Karpas-422 (cell line): Measurements from ENCODE around the gene UBASH3B. TPM values are rescaled to one million over a fixed set of nuclear protein-coding genes. Genes with fewer than 3 reads are reported as not detected.

Experiments used
- DNase-seq: peaks from one replicate; pipeline ENCODE4 v3.0.0-alpha.2; 2015
- H2AFZ ChIP-seq: fragments of 200-600 bp; sonication (generic); 2 replicates; pipeline ENCODE4 v1.6.1; 2014; ENCODE audit warnings: antibody characterized with exemption, low read length, mixed read lengths
- H3K27ac ChIP-seq: fragments of 200-600 bp; sonication (generic); 2 replicates; pipeline ENCODE4 v1.5.1; 2014; ENCODE audit warnings: mild to moderate bottlenecking, low read length, moderate library complexity
- H3K27me3 ChIP-seq: fragments of 200-600 bp; sonication (generic); 2 replicates; pipeline ENCODE4 v1.6.1; 2014; ENCODE audit warnings: low read length, mixed read lengths
- H3K36me3 ChIP-seq: fragments of 200-600 bp; sonication (generic); 2 replicates; pipeline ENCODE4 v1.6.1; 2014; ENCODE audit warnings: low read length, mixed read lengths; ENCODE audit not compliant: insufficient read depth
- H3K4me1 ChIP-seq: fragments of 200-600 bp; sonication (generic); 2 replicates; pipeline ENCODE4 v1.6.1; 2014; ENCODE audit warnings: mild to moderate bottlenecking, low read length, mixed read lengths
- H3K4me2 ChIP-seq: fragments of 200-600 bp; sonication (generic); 2 replicates; pipeline ENCODE4 v1.6.1; 2014; ENCODE audit warnings: low read length, low read depth, mild to moderate bottlenecking; ENCODE audit not compliant: poor library complexity, severe bottlenecking
- H3K4me3 ChIP-seq: fragments of 200-600 bp; sonication (generic); 2 replicates; pipeline ENCODE4 v1.5.1; 2014; ENCODE audit warnings: mild to moderate bottlenecking, antibody characterized with exemption, low read length, mixed read lengths
- H3K79me2 ChIP-seq: fragments of 200-600 bp; sonication (generic); 2 replicates; pipeline ENCODE4 v1.6.1; 2014; ENCODE audit warnings: mild to moderate bottlenecking, low read length, mixed read lengths
- H3K9ac ChIP-seq: fragments of 200-600 bp; sonication (generic); 2 replicates; pipeline ENCODE4 v1.6.0; 2014; ENCODE audit warnings: low read length
- H3K9me2 ChIP-seq: fragments of 200-600 bp; sonication (generic), shearing (Covaris generic); replicated peaks from 2 replicates; pipeline ENCODE4 v1.6.0; 2014; ENCODE audit warnings: mild to moderate bottlenecking, low read length, moderate library complexity; ENCODE audit not compliant: insufficient read depth
- H3K9me3 ChIP-seq: fragments of 300-700, 200-600 bp; sonication (generic); 2 replicates; pipeline ENCODE4 v1.6.1; 2014; ENCODE audit warnings: low read length, mixed read lengths
- H4K20me1 ChIP-seq: fragments of 200-600 bp; sonication (generic); 2 replicates; pipeline ENCODE4 v1.6.1; 2014; ENCODE audit warnings: mild to moderate bottlenecking, antibody characterized with exemption, low read length, low read depth; ENCODE audit not compliant: insufficient read depth
- total RNA-seq: library from RNA; depleted of rRNA; stranded (reverse); fragments of >200 nt; shearing (Covaris generic); gene quantifications from 2 replicates; pipeline ENCODE4 v1.2.3, GENCODE V29; 2014; ENCODE audit warnings: low replicate concordance

Gene UBASH3B
- total RNA-seq, 1 experiment from 2014 or later = 9.0 TPM

GRCh38 chr11:122642472-122642922, 13.0 kb upstream of the UBASH3B start:
- H3K9ac ChIP-seq = no peak overlapping the region
- H3K9me3 ChIP-seq = no peaks in the 10 kb centered on the region
- H3K9me2 ChIP-seq = no peaks in the 10 kb centered on the region
- no peaks in the 10 kb centered on the region for H3K79me2 ChIP-seq
- DNase-seq = no peak
- no peak overlapping the region for H3K27ac ChIP-seq
- no peaks in the 10 kb centered on the region for H4K20me1 ChIP-seq
- no peaks in the 10 kb centered on the region for H3K27me3 ChIP-seq
- no peak overlapping the region for H2AFZ ChIP-seq
- H3K36me3 ChIP-seq = no peaks in the 10 kb centered on the region
- no peak overlapping the region for H3K4me2 ChIP-seq
- H3K4me3 ChIP-seq = no peak overlapping the region
- no peaks in the 10 kb centered on the region for H3K4me1 ChIP-seq

DNA sequence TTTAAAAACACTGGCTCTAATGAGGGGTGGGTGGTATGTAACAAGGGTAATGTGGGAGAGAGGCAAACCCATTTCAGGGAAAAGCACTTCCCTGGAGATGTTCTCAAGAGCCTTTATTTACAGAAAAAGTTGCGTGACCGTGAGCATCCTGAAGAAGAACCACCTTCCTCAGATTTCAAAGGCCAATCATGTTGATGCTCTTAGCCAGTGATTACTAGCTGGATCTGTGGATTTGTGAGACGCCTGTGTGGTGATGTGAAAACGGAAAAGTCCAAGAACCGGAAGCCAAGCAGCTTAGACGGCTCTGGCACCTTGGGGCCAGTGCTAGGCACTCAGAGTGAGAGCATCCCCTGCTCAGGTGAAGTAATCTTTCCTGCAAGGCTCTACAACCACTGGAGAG, 12.6 kb upstream of the UBASH3B start:
- no peaks in the 10 kb centered on the region for H3K4me1 ChIP-seq
- no peaks in the 10 kb centered on the region for H3K36me3 ChIP-seq
- no peak overlapping the region for H3K4me3 ChIP-seq
- H3K79me2 ChIP-seq = no peaks in the 10 kb centered on the region
- H3K4me2 ChIP-seq = no peak overlapping the region
- no peak overlapping the region for H3K9ac ChIP-seq
- H3K9me2 ChIP-seq = no peaks in the 10 kb centered on the region
- H3K27me3 ChIP-seq = no peaks in the 10 kb centered on the region
- H3K27ac ChIP-seq = no peak overlapping the region
- DNase-seq = no peak
- H3K9me3 ChIP-seq = no peaks in the 10 kb centered on the region
- no peak overlapping the region for H2AFZ ChIP-seq
- H4K20me1 ChIP-seq = no peaks in the 10 kb centered on the region

DNA sequence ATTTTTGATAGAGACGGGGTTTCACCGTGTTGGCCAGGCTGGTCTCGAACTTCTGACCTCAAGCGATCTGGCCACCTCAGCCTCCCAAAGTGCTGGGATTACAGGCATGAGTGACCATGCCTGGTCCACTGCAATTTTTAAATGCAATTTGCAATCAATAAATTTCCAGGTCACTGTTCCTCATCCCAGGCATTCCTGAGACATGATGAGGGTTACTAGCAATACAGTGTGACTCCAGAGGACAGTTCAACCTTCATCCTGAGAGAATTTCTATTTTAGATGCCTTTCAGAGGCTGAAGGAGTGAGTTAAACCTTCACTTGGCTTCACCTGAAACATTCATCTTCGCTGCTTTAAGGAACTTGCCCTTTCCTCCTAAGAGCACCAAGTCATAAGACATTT, 9.7 kb upstream of the UBASH3B start:
- no peaks in the 10 kb centered on the region for H3K9me3 ChIP-seq
- H4K20me1 ChIP-seq = no peaks in the 10 kb centered on the region
- H3K27me3 ChIP-seq = no peaks in the 10 kb centered on the region
- H3K9me2 ChIP-seq = no peaks in the 10 kb centered on the region
- H3K27ac ChIP-seq = no peak overlapping the region
- H3K4me2 ChIP-seq = no peak overlapping the region
- no peaks in the 10 kb centered on the region for H3K79me2 ChIP-seq
- no peak overlapping the region for H3K4me3 ChIP-seq
- DNase-seq = no peak
- no peak overlapping the region for H3K9ac ChIP-seq
- H3K4me1 ChIP-seq = no peaks in the 10 kb centered on the region
- H2AFZ ChIP-seq = no peak overlapping the region
- no peaks in the 10 kb centered on the region for H3K36me3 ChIP-seq

GRCh38 chr11:122646549-122647340, 8.8 kb upstream of the UBASH3B start:
- no peak for DNase-seq
- H3K4me2 ChIP-seq = no peak overlapping the region
- no peak overlapping the region for H3K4me3 ChIP-seq
- H3K9me3 ChIP-seq = no peaks in the 10 kb centered on the region
- H3K36me3 ChIP-seq = no peaks in the 10 kb centered on the region
- H2AFZ ChIP-seq = no peak overlapping the region
- H3K9ac ChIP-seq = no peak overlapping the region
- H3K27me3 ChIP-seq = no peaks in the 10 kb centered on the region
- H3K4me1 ChIP-seq = no peaks in the 10 kb centered on the region
- H3K79me2 ChIP-seq = no peaks in the 10 kb centered on the region
- no peak overlapping the region for H3K27ac ChIP-seq
- H3K9me2 ChIP-seq = no peaks in the 10 kb centered on the region
- no peaks in the 10 kb centered on the region for H4K20me1 ChIP-seq

GRCh38 chr11:122647736-122648275, 7.7 kb upstream of the UBASH3B start:
- H3K9me2 ChIP-seq = no peaks in the 10 kb centered on the region
- H3K36me3 ChIP-seq = no peaks in the 10 kb centered on the region
- no peak overlapping the region for H3K27ac ChIP-seq
- no peaks in the 10 kb centered on the region for H3K9me3 ChIP-seq
- no peak overlapping the region for H2AFZ ChIP-seq
- H3K4me3 ChIP-seq = no peak overlapping the region
- H3K9ac ChIP-seq = no peak overlapping the region
- H3K4me1 ChIP-seq = no peaks in the 10 kb centered on the region
- DNase-seq = no peak
- no peak overlapping the region for H3K4me2 ChIP-seq
- H3K79me2 ChIP-seq = no peaks in the 10 kb centered on the region
- H3K27me3 ChIP-seq = no peaks in the 10 kb centered on the region
- no peaks in the 10 kb centered on the region for H4K20me1 ChIP-seq

DNA sequence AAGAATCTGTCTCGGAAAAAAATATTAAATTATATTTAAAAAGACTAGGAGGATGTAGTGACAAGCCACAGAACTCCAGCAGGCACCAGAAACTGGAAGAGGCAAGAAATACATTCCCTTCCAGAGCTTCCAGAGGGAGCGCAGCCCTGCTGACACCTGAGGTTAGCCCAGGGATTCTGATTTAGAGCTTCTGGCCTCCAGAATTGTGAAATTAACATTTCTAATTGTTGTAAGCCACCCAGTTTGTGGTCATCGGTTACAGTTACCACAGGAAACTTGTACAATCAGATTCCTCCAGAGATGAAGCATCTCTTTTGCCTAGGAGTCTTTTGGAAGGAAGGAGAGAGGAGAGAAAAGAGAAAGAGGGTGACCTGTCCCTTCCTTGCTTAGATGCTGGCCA, 6.4 kb upstream of the UBASH3B start:
- H2AFZ ChIP-seq = no peak overlapping the region
- DNase-seq = no peak
- no peaks in the 10 kb centered on the region for H3K4me1 ChIP-seq
- H3K27me3 ChIP-seq = no peaks in the 10 kb centered on the region
- H3K36me3 ChIP-seq = no peaks in the 10 kb centered on the region
- H3K9me3 ChIP-seq = no peaks in the 10 kb centered on the region
- no peak overlapping the region for H3K4me2 ChIP-seq
- no peak overlapping the region for H3K9ac ChIP-seq
- no peaks in the 10 kb centered on the region for H4K20me1 ChIP-seq
- H3K4me3 ChIP-seq = no peak overlapping the region
- no peaks in the 10 kb centered on the region for H3K79me2 ChIP-seq
- H3K9me2 ChIP-seq = no peaks in the 10 kb centered on the region
- H3K27ac ChIP-seq = no peak overlapping the region

- Histone ChIP-seq H3K4me3 (no peak overlapping the region), H3K9me2 (no peaks in the 10 kb centered on the region), H3K9me3 (no peaks in the 10 kb centered on the region), H3K36me3 (no peaks in the 10 kb centered on the region), H3K27me3 (no peaks in the 10 kb centered on the region), H3K27ac (no peak overlapping the region), H4K20me1 (no peaks in the 10 kb centered on the region), H3K9ac (no peak overlapping the region), H3K79me2 (no peaks in the 10 kb centered on the region), H3K4me2 (no peak overlapping the region), H3K4me1 (peaks cover 5% of the 10 kb centered on the region), H2AFZ (no peak overlapping the region)
- no peak for DNase-seq
These were observed 4.9 kb upstream of the UBASH3B start for GRCh38 chr11:122650619-122651018.

GRCh38 chr11:122652495-122652894, 3.0 kb upstream of the UBASH3B start:
- Histone ChIP-seq H4K20me1 (no peaks in the 10 kb centered on the region), H3K9me2 (no peaks in the 10 kb centered on the region), H3K79me2 (no peaks in the 10 kb centered on the region), H3K27me3 (no peaks in the 10 kb centered on the region), H3K9ac (no peak overlapping the region), H3K9me3 (no peaks in the 10 kb centered on the region), H3K4me1 (peaks cover 10% of the 10 kb centered on the region), H2AFZ (no peak overlapping the region), H3K4me3 (no peak overlapping the region), H3K36me3 (no peaks in the 10 kb centered on the region), H3K27ac (no peak overlapping the region), H3K4me2 (no peak overlapping the region)
- no peak for DNase-seq
